Measurements from ENCODE around the gene TMEM108. TPM values are rescaled to one million over a fixed set of nuclear protein-coding genes. Genes with fewer than 3 reads are reported as not detected.

The TMEM108 gene
- polyA plus RNA-seq, 1 donor from 2014 or later = 2.1 TPM

DNA sequence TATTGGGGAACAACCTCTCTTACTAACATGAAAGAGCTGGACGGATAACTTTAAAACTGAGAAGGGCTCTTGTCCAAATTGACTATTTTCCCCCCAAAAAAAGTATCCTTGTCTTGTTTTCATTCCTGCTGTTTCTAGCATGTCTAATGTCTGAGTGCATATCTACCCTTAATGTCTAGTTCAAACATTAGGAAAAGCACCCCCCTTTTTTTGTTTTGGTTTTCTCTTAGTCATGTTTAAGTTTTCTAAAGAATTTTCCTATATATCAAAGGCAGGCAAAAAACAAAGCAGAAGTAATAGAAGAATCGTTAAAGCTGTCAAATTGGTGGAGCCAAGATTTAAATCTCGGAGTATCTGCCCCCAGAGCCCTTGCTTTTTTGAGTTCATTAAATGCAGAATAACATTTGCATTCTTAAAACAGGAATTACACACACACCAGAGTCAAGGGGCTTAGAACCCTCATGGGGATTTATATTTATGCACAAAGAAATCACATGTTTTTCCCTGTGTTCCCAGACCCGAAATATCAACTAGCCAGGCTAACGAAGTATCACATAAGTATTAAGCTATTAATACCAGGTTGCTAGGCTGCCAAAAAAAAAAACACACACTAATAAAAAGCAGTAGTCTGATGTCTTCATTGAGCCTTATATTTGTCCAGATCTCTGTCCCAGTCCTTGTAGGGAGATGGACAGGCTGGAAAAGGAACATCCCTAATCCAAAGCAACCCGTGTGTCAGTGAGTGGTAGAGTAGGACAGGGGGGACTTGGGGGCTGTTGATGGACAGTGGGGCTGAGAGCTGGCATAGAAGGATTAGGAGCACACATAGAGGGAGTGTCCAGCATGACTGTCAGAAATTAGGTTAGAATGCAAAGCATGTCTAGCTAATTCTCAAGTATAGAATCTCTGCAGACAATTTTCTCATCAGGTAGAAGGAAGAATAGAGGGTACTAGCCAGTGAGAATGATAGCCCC lies 258.0 kb downstream of the TMEM108 start:
- H3K9me2 ChIP-seq (ENCODE audit: insufficient read depth, low read length) = no peaks in the 10 kb centered on the region
- H3K4me2 ChIP-seq (ENCODE audit: low read length) = no peak overlapping the region
- TF ChIP-seq MXI1 (conservative IDR thresholded peaks at IDR 0.05; ENCODE audit: poor library complexity, severe bottlenecking) (no peak), SMC3 (conservative IDR thresholded peaks at IDR 0.05; ENCODE audit: poor library complexity) (no peak), EP300 (conservative IDR thresholded peaks at IDR 0.05; ENCODE audit: poor library complexity, severe bottlenecking) (no peak), POLR2AphosphoS5 (IDR thresholded peaks at IDR 0.05) (no peak), TAF1 (IDR thresholded peaks at IDR 0.05; ENCODE audit: low read depth) (no peak), RAD21 (conservative IDR thresholded peaks at IDR 0.05) (no peak), EZH2 (IDR thresholded peaks at IDR 0.05; ENCODE audit: borderline replicate concordance, insufficient read depth, low read length, poor library complexity, severe bottlenecking) (no peak)
- TF ChIP-seq, protein P1, sequence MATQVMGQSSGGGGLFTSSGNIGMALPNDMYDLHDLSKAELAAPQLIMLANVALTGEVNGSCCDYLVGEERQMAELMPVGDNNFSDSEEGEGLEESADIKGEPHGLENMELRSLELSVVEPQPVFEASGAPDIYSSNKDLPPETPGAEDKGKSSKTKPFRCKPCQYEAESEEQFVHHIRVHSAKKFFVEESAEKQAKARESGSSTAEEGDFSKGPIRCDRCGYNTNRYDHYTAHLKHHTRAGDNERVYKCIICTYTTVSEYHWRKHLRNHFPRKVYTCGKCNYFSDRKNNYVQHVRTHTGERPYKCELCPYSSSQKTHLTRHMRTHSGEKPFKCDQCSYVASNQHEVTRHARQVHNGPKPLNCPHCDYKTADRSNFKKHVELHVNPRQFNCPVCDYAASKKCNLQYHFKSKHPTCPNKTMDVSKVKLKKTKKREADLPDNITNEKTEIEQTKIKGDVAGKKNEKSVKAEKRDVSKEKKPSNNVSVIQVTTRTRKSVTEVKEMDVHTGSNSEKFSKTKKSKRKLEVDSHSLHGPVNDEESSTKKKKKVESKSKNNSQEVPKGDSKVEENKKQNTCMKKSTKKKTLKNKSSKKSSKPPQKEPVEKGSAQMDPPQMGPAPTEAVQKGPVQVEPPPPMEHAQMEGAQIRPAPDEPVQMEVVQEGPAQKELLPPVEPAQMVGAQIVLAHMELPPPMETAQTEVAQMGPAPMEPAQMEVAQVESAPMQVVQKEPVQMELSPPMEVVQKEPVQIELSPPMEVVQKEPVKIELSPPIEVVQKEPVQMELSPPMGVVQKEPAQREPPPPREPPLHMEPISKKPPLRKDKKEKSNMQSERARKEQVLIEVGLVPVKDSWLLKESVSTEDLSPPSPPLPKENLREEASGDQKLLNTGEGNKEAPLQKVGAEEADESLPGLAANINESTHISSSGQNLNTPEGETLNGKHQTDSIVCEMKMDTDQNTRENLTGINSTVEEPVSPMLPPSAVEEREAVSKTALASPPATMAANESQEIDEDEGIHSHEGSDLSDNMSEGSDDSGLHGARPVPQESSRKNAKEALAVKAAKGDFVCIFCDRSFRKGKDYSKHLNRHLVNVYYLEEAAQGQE (IDR thresholded peaks at IDR 0.05; ENCODE audit: borderline replicate concordance) = no peak
- TF ChIP-seq, protein P2, sequence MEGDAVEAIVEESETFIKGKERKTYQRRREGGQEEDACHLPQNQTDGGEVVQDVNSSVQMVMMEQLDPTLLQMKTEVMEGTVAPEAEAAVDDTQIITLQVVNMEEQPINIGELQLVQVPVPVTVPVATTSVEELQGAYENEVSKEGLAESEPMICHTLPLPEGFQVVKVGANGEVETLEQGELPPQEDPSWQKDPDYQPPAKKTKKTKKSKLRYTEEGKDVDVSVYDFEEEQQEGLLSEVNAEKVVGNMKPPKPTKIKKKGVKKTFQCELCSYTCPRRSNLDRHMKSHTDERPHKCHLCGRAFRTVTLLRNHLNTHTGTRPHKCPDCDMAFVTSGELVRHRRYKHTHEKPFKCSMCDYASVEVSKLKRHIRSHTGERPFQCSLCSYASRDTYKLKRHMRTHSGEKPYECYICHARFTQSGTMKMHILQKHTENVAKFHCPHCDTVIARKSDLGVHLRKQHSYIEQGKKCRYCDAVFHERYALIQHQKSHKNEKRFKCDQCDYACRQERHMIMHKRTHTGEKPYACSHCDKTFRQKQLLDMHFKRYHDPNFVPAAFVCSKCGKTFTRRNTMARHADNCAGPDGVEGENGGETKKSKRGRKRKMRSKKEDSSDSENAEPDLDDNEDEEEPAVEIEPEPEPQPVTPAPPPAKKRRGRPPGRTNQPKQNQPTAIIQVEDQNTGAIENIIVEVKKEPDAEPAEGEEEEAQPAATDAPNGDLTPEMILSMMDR (IDR thresholded peaks at IDR 0.05; ENCODE audit: poor library complexity, severe bottlenecking) = no peak
- no peak overlapping the region for H3K4me3 ChIP-seq (ENCODE audit: low read length)
- no peaks in the 10 kb centered on the region for H3K27me3 ChIP-seq (ENCODE audit: insufficient read depth, low read depth, low read length)
- no peak overlapping the region for H3K9ac ChIP-seq (ENCODE audit: low read length)
- H4K20me1 ChIP-seq (ENCODE audit: insufficient read depth) = no peaks in the 10 kb centered on the region
- H3K27ac ChIP-seq (ENCODE audit: low read length) = no peak overlapping the region
- H3K79me2 ChIP-seq (replicated peaks; ENCODE audit: insufficient read depth, low read length) = no peaks in the 10 kb centered on the region
- no peaks in the 10 kb centered on the region for H3K36me3 ChIP-seq (ENCODE audit: insufficient read depth, low read length)
- no peak overlapping the region for H2AFZ ChIP-seq (ENCODE audit: low read depth, low read length)
- H3K9me3 ChIP-seq (ENCODE audit: low read length) = no peaks in the 10 kb centered on the region
- no peaks in the 10 kb centered on the region for H3F3A ChIP-seq (ENCODE audit: insufficient read depth, low read length, poor library complexity, severe bottlenecking)

DNA sequence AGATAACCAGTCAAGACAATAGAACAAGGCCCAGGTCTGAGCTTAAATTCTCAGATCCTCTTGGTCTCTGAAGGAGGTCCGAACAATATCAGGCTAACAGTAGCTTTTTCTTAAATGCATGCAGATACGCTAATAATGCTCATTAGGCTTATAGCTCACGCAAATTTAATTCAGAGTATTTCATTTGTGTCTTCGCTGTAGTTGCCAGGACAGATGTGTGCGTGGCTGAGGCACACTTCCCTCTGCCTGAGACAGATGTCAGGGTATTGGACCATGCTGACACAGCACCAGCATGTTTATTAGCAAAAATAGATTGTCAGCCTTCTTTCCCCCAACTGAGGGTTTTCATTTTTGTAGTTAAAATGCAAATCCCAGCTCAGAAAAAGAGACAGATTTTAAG lies 258.8 kb downstream of the TMEM108 start:
- H3K9me3 ChIP-seq (ENCODE audit: low read length) = no peaks in the 10 kb centered on the region
- H2AFZ ChIP-seq (ENCODE audit: low read depth, low read length) = no peak overlapping the region
- no peaks in the 10 kb centered on the region for H3F3A ChIP-seq (ENCODE audit: insufficient read depth, low read length, poor library complexity, severe bottlenecking)
- no peaks in the 10 kb centered on the region for H3K79me2 ChIP-seq (replicated peaks; ENCODE audit: insufficient read depth, low read length)
- H4K20me1 ChIP-seq (ENCODE audit: insufficient read depth) = no peaks in the 10 kb centered on the region
- no peaks in the 10 kb centered on the region for H3K27me3 ChIP-seq (ENCODE audit: insufficient read depth, low read depth, low read length)
- H3K27ac ChIP-seq (ENCODE audit: low read length) = no peak overlapping the region
- no peaks in the 10 kb centered on the region for H3K36me3 ChIP-seq (ENCODE audit: insufficient read depth, low read length)
- TF ChIP-seq, protein P2 (IDR thresholded peaks at IDR 0.05; ENCODE audit: poor library complexity, severe bottlenecking) = no peak
- TF ChIP-seq POLR2AphosphoS5 (IDR thresholded peaks at IDR 0.05) (no peak), SMC3 (conservative IDR thresholded peaks at IDR 0.05; ENCODE audit: poor library complexity) (no peak), TAF1 (IDR thresholded peaks at IDR 0.05; ENCODE audit: low read depth) (no peak), EZH2 (IDR thresholded peaks at IDR 0.05; ENCODE audit: borderline replicate concordance, insufficient read depth, low read length, poor library complexity, severe bottlenecking) (no peak), RAD21 (conservative IDR thresholded peaks at IDR 0.05) (no peak), EP300 (conservative IDR thresholded peaks at IDR 0.05; ENCODE audit: poor library complexity, severe bottlenecking) (no peak), MXI1 (conservative IDR thresholded peaks at IDR 0.05; ENCODE audit: poor library complexity, severe bottlenecking) (no peak)
- TF ChIP-seq, protein P1 (IDR thresholded peaks at IDR 0.05; ENCODE audit: borderline replicate concordance) = no peak
- no peak overlapping the region for H3K4me3 ChIP-seq (ENCODE audit: low read length)
- no peak overlapping the region for H3K9ac ChIP-seq (ENCODE audit: low read length)
- no peaks in the 10 kb centered on the region for H3K9me2 ChIP-seq (ENCODE audit: insufficient read depth, low read length)
- no peak overlapping the region for H3K4me2 ChIP-seq (ENCODE audit: low read length)

Data from neural cell (in vitro differentiated cells).